ENCODE results near the gene RPGR.

RPGR gene

GRCh38 chrX:38365954-38366353 is 38.6 kb upstream of the RPGR start:
- no peak for DNase-seq (ENCODE audit: extremely low read depth, low read depth)

GRCh38 chrX:38363046-38363445 is 35.7 kb upstream of the RPGR start:
- DNase-seq (ENCODE audit: extremely low read depth, low read depth), result no peak
- TF ChIP-seq CTCF (IDR thresholded peaks at IDR 0.05; ENCODE audit: low read depth, low read length), result no peak

More at GRCh38 chrX:38365954-38366353, 38.6 kb upstream of the RPGR start:
- TF ChIP-seq CTCF (IDR thresholded peaks at IDR 0.05; ENCODE audit: low read depth, low read length), result no peak

- DNase-seq (ENCODE audit: extremely low read depth, low read depth), result no peak
- no peak for TF ChIP-seq CTCF (IDR thresholded peaks at IDR 0.05; ENCODE audit: low read depth, low read length)
Observed at GRCh38 chrX:38357747-38358673, 30.7 kb upstream of the RPGR start.

- TF ChIP-seq CTCF (IDR thresholded peaks at IDR 0.05; ENCODE audit: low read depth, low read length), result no peak
- no peak for DNase-seq (ENCODE audit: extremely low read depth, low read depth)
Observed at GRCh38 chrX:38356401-38356800, 29.1 kb upstream of the RPGR start.

- TF ChIP-seq CTCF (IDR thresholded peaks at IDR 0.05; ENCODE audit: low read depth, low read length), result no peak
Observed at GRCh38 chrX:38352362-38352761, 25.1 kb upstream of the RPGR start, which contains the start of gene OTC. Gene OTC (plus strand): TSS chrX:38352604. CDS start chrX:38352697, 93 bp downstream.

GRCh38 chrX:38351346-38351745 is 24.0 kb upstream of the RPGR start:
- TF ChIP-seq CTCF (IDR thresholded peaks at IDR 0.05; ENCODE audit: low read depth, low read length), result no peak

More at GRCh38 chrX:38352362-38352761, 25.1 kb upstream of the RPGR start, which contains the start of gene OTC:
- DNase-seq (ENCODE audit: extremely low read depth, low read depth), result no peak

GRCh38 chrX:38347136-38347535 is 19.8 kb upstream of the RPGR start:
- DNase-seq (ENCODE audit: extremely low read depth, low read depth), result no peak
- TF ChIP-seq CTCF (IDR thresholded peaks at IDR 0.05; ENCODE audit: low read depth, low read length), result no peak

More at GRCh38 chrX:38351346-38351745, 24.0 kb upstream of the RPGR start:
- DNase-seq (ENCODE audit: extremely low read depth, low read depth), result no peak
